Nephron (organoid): ENCODE results near the gene SMIM41.

ENCODE experiments used
- H3K27ac Mint-ChIP-seq, 3 experiments: 2 replicates each; pipeline ENCODE4 v1.8.0; 2020; ENCODE audit warnings: mixed read lengths in 3 of 3, mild to moderate bottlenecking in 2 of 3, moderate library complexity in 1 of 3
- H3K27me3 Mint-ChIP-seq: 2 replicates; pipeline ENCODE4 v1.8.0; 2021; ENCODE audit warnings: low read depth, mild to moderate bottlenecking, moderate library complexity, mixed read lengths
- H3K36me3 Mint-ChIP-seq: 2 replicates; pipeline ENCODE4 v1.8.0; 2020; ENCODE audit warnings: low read depth, mixed read lengths
- H3K4me1 Mint-ChIP-seq: 2 replicates; pipeline ENCODE4 v1.8.0; 2020; ENCODE audit warnings: mixed read lengths
- H3K4me3 Mint-ChIP-seq, 3 experiments: 2 replicates each; pipeline ENCODE4 v1.8.0; 2020; ENCODE audit warnings: mild to moderate bottlenecking in 3 of 3, mixed read lengths in 3 of 3, moderate library complexity in 2 of 3
- H3K9me3 Mint-ChIP-seq: 2 replicates; pipeline ENCODE4 v1.8.0; 2020; ENCODE audit warnings: mixed read lengths
- TF ChIP-seq, protein P1 (sequence below), 3 experiments: fragments of 200-600 bp; sonication (generic); IDR thresholded peaks; one replicate each; pipeline ENCODE4 v1.5.0; 2021; ENCODE audit warnings: antibody characterized with exemption in 3 of 3; ENCODE audit not compliant: unreplicated experiment in 3 of 3

The SMIM41 gene

DNA sequence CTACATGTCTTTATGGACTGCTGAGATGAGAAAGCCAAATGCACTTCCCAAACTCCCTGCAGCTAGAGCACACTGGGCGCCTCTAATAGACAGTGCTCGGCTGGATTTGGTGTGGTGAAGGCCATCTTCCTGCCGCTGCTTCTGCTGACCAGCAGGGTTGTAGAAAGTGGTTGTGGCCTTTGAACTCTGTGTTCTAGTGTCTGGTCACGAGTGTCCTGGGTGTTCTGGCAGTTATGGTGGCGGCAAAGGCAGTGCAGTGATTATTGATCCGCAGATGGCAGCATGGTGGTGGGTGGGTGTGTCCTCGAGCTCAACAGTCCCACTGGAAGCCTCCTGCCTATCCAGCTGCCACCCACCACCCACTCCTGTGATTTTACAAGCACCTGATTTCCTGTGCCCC lies 43.4 kb downstream of the SMIM41 start:
- H3K36me3 Mint-ChIP-seq = no peaks in the 10 kb centered on the region
- no peak overlapping the region for H3K4me3 Mint-ChIP-seq
- peaks cover 38% of the 10 kb centered on the region for H3K4me1 Mint-ChIP-seq
- H3K27me3 Mint-ChIP-seq = peaks cover 34% of the 10 kb centered on the region
- TF ChIP-seq, protein P1, sequence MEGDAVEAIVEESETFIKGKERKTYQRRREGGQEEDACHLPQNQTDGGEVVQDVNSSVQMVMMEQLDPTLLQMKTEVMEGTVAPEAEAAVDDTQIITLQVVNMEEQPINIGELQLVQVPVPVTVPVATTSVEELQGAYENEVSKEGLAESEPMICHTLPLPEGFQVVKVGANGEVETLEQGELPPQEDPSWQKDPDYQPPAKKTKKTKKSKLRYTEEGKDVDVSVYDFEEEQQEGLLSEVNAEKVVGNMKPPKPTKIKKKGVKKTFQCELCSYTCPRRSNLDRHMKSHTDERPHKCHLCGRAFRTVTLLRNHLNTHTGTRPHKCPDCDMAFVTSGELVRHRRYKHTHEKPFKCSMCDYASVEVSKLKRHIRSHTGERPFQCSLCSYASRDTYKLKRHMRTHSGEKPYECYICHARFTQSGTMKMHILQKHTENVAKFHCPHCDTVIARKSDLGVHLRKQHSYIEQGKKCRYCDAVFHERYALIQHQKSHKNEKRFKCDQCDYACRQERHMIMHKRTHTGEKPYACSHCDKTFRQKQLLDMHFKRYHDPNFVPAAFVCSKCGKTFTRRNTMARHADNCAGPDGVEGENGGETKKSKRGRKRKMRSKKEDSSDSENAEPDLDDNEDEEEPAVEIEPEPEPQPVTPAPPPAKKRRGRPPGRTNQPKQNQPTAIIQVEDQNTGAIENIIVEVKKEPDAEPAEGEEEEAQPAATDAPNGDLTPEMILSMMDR (IDR thresholded peaks at IDR 0.05; ENCODE audit: unreplicated experiment in 3 of 3) = no peak
- no peak overlapping the region for H3K27ac Mint-ChIP-seq
- H3K9me3 Mint-ChIP-seq = no peaks in the 10 kb centered on the region

GRCh38 chr12:52123487-52124186 lies 44.1 kb downstream of the SMIM41 start:
- no peaks in the 10 kb centered on the region for H3K36me3 Mint-ChIP-seq
- H3K27ac Mint-ChIP-seq = peak overlapping the region in 2 of 3 experiments; percentile 24 to 60

DNA sequence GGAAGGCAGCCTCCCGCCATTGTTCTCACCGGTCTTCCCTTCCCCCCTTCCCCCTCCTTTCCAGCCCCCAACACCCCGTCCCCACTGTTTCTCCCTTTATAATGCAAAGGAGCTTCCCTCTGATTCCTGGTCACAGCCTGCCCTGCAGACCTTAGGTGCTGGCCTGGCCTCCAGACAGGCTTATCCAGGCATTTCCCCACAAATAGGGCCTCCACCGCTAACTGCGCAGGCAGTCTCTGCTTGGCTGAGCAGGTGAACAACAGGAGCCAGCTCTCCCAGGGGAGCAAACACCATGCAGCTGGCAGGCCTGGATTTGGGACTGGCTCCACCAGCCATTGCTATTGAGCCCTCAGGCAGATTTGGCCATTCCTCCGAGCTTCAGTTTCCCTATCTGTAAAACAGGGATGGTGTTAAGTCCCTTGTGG lies 46.0 kb downstream of the SMIM41 start:
- TF ChIP-seq, protein P1 (IDR thresholded peaks at IDR 0.05; ENCODE audit: unreplicated experiment in 3 of 3) = no peak
- H3K9me3 Mint-ChIP-seq = no peaks in the 10 kb centered on the region
- H3K4me3 Mint-ChIP-seq = no peak overlapping the region
- no peaks in the 10 kb centered on the region for H3K36me3 Mint-ChIP-seq
- H3K4me1 Mint-ChIP-seq = peaks cover 38% of the 10 kb centered on the region
- H3K27me3 Mint-ChIP-seq = peaks cover 24% of the 10 kb centered on the region
- H3K27ac Mint-ChIP-seq = peak overlapping the region; percentile 56 to 85 (median 68)

More at GRCh38 chr12:52123487-52124186, 44.1 kb downstream of the SMIM41 start:
- H3K4me3 Mint-ChIP-seq = no peak overlapping the region
- no peaks in the 10 kb centered on the region for H3K9me3 Mint-ChIP-seq
- peaks cover 38% of the 10 kb centered on the region for H3K4me1 Mint-ChIP-seq
- TF ChIP-seq, protein P1 (IDR thresholded peaks at IDR 0.05; ENCODE audit: unreplicated experiment in 3 of 3) = no peak
- peaks cover 32% of the 10 kb centered on the region for H3K27me3 Mint-ChIP-seq

DNA sequence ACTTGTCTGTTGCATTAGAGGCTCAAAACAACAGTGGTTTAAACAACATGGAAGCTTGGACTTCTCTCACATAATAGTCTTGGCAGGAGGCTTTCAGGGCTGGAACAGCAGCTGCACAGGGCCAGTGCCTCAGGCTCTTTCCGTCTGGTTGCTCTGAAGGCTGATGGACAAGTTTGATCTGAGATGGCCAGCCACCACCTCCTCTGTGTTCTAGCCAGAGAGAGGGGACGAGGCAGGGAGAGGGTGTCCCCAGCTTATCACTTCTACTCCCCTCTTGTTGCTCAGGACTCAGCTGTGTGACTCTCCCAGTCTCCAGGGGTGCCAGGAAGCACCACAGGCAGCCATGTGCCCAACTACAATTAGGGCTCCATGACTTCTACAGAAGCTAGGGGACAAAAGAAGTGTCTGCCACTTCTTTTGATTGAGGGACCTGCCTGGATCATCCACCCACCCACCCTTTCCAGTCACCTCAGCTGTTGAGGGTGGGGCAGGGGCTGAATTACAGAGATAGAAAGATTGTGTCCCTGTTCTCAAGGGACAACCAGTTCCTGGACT lies 46.6 kb downstream of the SMIM41 start:
- H3K36me3 Mint-ChIP-seq = no peaks in the 10 kb centered on the region
- no peak overlapping the region for H3K4me3 Mint-ChIP-seq
- peaks cover 38% of the 10 kb centered on the region for H3K4me1 Mint-ChIP-seq
- H3K9me3 Mint-ChIP-seq = no peaks in the 10 kb centered on the region
- H3K27ac Mint-ChIP-seq = peak overlapping the region; percentile 56 to 85 (median 68)
- peaks cover 24% of the 10 kb centered on the region for H3K27me3 Mint-ChIP-seq
- TF ChIP-seq, protein P1 (IDR thresholded peaks at IDR 0.05; ENCODE audit: unreplicated experiment in 3 of 3) = no peak

DNA sequence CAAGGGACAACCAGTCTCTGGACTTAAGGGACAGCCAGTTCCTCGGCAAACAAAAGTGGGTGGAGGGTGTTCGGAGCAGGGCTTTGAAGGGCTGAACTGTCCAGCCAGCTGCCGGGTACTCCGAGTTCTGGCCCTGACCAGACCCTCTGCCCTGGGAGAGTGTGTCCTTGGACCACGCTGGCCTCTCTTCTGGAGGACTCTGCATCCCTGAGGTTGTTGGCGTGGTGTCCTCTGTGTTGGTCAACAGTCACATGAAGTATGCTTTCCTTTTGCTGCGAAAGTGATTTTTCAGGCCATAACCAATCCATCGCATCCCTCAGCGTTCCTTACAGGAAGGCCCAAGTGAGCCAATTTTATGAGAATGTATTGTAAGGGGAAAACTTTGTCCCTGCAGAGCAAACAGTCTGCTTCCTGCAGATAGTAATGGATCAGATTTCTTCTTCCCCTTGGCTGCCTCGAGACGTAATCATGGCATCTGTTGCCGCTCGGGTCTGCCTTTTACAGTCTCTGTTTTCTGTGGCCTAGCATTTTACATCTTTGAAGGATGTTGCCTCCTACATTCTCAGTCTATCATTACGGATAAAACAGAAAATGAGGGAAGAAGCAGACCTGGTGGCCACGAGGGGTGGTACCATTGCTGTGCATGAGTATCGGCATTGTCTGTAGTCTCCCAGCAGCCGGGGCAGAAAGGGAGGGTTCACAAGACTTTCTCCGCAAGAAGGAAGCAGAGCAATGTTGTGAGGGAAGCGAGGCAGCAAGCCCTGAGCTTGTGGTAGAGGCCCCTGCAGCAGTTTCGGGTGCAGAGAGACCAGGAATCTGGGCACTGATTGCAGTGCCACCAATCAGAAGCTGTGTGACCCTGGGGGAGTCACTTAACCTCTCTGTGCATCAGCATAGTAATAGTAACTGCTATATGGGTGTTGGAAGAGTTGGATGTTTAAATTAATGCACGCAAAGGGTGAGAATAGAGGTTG lies 47.4 kb downstream of the SMIM41 start:
- Mint-ChIP-seq H3K4me3 (no peak overlapping the region), H3K4me1 (peaks cover 34% of the 10 kb centered on the region), H3K9me3 (no peaks in the 10 kb centered on the region), H3K27ac (peak overlapping the region; percentile 56 to 85 (median 68)), H3K36me3 (no peaks in the 10 kb centered on the region), H3K27me3 (peaks cover 20% of the 10 kb centered on the region)
- TF ChIP-seq, protein P1 (IDR thresholded peaks at IDR 0.05; ENCODE audit: unreplicated experiment in 3 of 3) = no peak
